ENCODE data around the gene INAFM1.
"Not testable (repeated sequence)": the region's sequence is repeated elsewhere in the genome, so short reads cannot be mapped to it uniquely, and the experiment has no call there.

Gene INAFM1

DNA sequence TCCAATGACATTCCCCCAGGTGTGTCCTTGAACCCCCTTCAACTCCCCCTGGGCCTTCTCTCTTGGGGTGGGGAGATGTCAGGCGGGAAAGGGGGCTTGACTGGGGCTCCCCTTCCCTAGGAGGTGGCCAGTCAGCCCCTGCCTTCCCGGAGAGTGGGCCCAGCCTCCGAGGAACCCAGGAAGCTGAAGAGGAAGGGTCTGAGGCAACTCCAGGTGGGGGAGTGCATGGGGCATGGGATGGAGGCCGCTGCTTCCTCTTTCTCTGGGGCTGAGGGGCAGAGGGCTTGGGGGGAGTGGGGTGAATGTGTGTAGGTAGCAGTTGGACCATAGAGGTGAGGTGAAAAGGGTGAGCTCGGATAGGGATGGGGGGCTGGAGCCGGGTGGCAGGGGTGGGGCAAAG, 2.7 kb upstream of the INAFM1 start:
- DNase-seq = no peak

DNA sequence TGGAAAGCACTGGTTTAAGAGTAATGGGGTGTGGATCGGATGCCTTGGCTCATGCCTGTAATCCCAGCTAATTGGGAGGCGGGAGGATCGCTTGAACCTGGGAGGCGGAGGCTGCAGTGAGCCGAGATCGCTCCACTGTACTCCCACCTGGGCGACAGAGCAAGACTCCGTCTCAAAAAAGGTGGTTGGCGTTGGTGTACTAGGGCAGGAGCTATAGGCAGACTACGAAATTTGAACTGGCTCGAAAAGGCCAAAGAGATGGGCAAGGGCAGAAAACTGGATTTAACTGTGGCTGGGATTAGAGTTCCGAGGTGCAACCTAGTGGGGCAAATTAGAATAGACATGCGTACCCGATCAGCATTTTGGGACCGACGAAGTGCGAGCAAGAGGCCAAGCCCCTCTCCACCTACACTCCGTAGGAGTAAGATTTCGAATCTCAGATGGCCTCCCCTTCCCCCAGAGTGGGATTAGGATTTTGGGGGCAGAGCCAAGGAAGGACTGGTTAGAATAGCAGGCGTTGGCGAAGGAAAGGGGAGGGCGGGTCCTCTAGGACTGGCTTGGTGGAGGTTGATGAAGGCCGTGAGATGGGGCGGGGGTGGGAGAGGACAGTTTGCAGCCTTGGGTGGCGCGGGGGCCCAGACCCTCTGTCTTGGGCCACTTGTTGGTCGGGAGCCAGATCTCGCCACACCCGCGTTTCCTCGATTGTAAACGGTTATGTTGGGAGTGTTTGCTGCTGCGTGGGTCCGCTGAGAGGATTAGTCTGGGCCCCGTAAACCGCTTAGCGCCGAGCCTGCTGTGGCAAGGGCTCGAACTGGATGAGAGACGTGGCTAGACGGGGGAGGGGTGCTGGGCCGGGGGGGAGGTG, 2.0 kb upstream of the INAFM1 start:
- DNase-seq = no peak

DNA sequence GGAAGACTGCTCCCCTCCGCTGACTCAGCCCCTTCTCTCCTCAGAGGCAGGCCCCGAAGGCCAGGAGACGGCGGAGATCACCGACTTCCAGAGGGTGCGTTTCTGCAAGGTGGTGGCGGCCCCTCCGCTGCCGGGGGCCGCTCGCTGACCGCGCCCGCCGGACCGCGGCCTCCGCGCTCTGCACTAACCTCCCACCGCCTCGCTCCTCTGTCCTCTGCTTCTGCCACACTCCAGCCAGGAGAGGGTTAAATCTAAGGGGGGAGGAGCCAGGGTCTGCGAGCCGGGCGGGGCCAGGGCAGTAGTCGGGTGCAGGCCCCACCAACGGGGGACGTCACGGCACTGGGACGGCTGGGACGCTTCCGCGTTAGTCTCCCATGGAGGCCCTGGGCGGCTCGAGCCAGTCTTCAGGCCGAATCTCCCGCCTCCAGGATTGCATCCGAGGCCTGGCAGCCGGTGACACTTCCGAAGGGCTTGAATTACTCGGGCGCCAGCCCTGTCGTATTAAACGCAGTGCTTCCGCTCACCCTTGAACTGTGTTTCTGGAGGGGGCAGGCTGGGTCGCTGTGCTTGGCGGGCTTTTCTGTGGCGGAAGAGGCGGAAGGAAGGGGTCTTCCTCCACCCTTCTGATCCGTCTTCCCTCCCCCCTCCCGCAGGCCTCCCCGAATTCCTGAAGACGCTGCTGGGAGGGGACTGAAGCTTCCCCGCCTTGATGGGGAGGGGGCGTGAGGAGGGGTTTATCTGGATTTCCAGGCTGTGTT, 1.2 kb upstream of the INAFM1 start:
- DNase-seq = peak; percentile 86

DNA sequence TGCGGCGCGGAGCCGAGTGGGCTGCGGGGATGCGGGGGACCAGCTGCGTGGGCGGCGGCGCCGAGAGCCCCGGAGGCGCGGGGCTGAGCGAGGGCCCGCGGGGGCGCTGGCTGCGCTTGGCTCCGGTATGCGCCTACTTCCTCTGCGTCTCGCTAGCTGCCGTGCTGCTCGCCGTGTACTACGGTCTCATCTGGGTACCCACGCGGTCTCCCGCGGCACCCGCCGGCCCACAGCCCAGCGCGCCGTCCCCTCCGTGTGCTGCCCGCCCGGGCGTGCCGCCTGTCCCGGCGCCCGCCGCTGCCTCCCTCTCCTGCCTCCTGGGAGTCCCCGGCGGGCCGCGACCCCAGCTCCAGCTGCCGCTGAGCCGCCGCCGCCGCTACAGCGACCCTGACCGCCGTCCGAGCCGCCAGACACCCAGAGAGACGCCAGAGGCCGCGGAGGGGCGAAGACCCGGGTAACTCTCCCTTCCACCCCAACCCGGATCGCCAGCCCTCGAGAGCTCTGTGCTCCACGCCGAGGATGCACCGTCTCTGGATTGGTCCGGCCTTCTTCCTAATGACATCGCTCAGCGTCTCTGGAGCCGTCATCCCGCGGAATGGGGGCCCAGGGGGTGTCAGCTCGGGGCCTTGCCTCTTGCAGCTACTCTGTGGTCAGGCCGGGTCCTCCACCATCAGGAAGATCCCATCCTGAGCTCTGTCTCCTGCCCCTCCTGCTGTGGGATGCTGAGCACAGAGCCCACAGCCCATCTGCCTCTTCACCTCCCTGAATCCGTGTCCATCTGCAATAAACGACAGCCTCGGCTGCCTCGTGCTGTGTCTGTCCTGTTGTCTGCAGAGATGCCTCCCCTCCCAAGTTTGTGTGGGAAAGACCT, 441 bp downstream of the INAFM1 start:
- no peak for DNase-seq

DNA sequence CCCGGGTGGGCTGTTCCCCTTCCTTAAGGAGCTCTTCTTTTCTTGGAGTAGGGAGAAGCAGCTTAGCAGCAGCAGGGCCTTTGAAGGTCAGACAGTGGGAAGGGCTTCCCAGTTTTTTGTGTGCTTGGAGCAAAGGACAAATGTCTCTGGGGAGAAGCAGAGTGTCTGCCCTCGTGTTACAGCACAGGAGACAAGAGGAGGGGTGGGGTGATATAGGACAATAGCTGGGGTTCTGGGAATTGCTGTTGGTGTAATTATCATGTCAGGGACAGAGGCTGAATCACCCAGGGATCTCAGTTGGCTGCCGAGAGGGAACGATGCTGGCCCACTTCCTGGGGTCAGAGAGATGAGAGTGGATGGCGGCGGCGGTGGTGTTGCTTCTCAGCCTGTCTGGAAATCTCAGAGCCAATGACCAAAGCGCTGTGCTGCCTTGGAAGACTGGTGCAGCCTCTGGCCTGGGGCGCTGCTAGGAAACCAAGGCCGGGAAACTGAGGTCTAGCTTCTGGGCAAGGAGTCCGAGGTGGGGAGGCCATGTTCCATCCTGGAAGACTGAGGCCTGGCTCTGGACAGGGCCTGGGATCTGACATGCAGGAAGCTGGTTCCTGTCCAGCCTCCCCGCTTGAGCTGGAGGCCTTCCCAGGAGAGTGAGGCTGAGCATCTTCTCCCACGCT, 1.2 kb downstream of the INAFM1 start:
- no peak for DNase-seq

DNA sequence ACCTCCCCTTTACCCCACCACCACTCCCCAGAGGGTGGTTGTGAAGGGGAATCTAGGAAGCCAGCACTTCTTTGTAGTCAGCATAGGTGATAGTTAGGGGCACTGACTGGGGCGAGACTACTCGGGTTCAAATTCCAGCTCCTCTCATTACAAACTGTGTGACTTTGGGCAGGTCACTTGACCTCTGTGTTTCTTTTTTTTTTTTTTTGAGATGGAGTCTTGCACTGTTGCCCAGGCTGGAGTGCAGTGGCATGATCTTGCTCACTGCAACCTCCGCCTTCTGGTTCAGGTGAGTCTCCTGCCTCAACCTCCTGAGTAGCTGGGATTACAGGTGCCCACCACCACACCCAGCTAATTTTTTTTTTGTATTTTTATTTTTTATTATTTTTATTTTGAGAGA, 1.8 kb downstream of the INAFM1 start:
- not testable (repeated sequence) for DNase-seq

DNA sequence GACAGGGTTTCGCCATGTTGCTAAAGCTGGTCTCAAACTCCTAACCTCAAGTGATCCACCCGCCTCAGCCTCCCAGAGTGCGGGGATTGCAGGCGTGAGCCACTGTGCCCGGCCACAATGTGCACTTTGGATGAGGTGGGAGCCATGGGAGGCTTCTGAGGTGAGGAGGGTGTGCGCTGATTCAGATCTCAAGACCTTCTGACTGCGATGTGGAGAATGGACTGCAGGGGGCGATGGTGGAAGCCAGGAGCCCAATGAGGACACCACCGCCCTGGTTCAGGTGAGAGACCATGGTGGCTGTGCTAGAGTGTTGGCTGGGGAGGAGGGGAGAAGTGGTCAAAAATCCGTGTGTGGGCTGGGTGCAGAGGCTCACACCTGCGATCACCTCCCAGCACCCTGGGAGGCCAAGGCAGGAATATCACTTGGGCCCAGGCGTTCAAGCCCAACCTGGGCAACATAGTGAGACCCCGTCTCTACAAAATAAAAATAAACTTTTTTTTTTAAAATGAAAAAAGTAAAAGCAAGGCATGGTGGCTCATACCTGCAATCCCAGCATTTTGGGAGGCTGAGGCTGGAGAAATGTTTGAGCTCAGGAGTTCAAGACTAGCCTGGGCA, 5.6 kb downstream of the INAFM1 start:
- DNase-seq = peak; percentile 24

DNA sequence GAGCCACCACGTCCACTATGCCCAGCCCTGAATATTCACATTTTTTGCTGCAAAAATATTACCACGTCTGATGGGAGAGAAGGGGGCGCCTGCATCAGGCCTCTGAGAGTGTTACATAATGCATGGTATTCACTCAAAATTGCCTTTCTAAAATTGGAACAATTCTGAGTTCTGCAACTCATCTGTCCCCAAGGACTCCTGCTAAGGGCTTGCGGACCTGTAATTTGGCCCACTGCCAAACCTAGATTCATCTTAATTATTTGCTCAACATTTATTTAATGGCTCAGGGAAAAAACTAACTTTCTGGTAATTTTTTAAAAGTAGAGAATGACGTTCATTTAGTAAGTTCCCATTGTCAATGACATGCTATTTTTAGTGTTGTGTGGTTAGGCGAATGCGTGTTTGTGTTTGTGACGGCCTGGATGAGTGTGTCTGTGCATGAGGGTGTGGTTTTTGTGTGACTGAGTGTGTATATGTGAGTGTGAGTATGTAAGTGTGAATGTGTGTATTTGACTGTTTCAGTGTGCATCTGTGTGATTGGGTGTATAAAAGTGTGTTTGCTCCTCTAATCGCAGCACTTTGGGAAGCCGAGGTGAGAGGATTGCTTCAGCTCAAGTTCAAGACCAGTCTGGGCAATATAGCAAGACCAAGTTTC, 8.8 kb downstream of the INAFM1 start:
- DNase-seq = no peak

DNA sequence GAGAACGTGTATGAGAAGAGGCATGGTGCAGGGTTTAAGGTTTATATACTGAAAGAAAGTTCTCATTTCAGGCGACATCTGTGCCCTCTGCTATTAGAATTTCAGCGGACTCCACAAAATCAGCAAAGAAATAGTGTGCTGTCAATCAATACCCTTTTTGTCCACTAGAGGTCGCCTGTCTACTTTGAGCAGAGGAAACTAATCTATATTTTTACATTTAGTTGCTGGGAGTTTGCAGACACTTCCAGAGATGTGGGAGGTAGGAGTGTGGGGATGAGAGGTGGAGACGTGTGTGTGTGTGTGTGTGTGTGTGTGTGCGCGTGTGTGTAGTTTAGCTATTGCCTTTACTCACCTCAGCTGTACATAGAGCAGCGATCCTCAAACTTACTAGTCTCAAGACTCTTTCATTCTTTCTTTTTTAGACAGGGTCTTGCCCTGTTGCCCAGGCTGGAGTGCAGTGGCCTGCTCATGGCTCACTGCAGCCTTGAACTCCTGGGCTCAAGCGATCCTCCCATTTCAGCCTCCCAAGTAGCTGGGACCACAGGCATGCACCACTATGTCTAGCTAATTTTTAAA, 9.7 kb downstream of the INAFM1 start:
- DNase-seq = no peak

DNA sequence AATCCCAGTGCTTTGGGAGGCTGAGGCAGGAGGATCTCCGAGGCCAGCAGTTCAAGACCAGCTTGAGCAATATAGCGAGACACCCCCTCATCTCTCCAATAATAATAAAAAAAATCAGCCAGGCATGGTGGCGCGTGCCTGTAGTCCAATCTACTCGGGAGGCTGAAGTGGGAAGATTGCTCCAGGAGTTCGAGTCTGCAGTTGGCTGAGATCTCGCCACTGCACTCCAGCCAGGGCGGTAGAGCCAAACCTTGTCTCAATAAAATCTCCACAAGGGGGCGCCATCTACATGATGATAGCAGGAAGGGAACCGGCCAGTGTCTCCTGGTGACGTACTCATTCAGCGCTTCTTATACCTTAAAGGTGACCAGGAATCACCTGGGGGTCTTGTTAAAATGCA, 21.4 kb downstream of the INAFM1 start:
- peak; percentile 43 for DNase-seq

DNA sequence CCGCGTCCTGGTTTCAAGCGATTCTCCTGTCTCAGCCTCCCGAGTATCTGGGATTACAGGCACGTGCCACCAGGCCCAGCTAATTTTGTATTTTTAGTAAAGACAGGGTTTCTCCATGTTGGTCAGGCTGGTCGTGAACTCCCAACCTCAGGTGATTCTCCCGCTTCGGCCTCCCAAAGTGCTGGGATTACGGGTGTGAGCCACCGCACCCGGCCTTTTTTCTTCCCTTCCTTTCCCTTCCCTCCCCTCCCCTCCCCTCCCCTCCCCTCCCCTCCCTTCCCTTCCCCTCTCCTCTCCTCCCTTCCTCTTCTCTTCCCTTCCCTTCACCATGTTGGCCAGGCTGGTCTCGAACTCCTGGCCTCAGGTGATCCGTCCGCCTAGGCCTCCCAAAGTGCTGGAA, 26.2 kb downstream of the INAFM1 start:
- DNase-seq = not testable (repeated sequence)

DNA sequence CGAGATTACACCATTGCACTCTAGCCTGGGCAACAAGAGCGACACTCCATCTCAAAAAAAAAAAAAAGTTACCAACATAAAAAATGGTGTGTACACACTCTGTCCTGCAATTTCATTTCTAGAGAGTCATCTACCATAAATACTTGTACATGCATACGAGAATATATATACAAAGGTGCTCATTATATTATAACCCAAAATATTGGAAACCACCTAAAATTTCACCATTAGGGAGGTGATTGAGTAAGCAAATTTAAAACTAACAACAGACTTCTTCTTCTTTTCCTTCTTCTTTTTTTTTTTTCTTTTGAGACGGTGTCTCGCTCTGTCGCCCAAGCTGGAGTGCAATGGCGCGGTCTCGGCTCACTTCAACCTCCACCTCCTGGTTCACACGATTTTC, 27.6 kb downstream of the INAFM1 start:
- DNase-seq = no peak

DNA sequence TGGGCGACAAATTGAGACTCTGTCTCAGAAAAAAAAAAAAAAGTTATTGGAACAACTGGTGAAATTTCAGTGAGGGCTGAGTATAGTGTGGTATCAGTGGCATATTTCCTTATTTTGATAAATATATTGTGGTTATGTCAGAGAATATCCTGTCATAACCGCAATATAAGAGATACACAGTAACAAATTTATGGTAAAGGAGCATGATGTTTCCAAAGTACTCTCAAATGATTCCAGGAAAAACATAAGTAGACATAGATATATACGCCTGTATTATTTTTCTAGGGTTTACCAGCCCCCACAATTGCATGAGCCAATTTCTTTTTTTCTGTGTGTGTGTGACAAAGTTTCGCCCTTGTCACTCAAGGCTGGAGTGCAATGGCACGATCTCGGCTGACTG, 29.3 kb downstream of the INAFM1 start:
- no peak for DNase-seq

DNA sequence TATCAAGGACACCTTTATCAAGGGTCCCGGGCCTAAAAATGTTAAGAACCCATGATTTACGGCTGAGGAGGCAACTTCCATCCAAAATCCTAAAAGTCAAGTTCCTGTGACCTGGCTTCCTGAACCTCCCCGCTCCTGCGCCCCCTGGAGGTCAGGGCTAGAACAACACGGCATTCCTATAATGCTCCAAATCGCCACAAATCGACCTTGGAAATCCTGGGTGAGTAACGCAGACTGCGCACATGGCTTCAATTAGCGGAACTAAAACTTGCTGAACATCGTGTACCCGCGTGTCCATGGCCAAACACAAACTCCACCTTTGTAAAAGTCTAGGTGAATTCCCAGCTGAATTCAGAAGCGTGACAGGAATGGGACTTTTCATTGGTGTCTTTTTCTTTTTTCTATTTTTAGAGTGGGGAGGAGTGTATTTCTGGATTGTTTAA, 30.6 kb downstream of the INAFM1 start:
- peak; percentile 39 for DNase-seq

DNA sequence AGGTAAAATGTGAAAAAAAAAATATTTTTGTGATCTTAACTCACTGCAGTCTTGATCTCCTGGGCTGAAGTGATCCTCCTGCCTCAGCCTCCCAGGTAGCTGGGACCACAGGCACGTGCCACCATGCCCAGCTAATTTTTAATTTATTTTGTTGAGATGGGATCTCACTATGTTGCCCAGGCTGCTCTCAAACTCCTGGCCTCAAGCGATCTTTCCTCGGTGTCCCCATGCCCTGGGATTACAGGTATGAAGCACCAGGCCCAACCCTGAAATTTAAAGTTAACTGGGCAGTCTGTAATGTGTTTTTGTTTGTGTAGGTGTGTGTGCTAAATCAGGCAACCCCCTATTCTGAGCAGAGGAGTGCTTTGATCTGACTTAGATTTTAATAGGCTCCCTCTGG, 31.6 kb downstream of the INAFM1 start:
- DNase-seq = no peak

DNA sequence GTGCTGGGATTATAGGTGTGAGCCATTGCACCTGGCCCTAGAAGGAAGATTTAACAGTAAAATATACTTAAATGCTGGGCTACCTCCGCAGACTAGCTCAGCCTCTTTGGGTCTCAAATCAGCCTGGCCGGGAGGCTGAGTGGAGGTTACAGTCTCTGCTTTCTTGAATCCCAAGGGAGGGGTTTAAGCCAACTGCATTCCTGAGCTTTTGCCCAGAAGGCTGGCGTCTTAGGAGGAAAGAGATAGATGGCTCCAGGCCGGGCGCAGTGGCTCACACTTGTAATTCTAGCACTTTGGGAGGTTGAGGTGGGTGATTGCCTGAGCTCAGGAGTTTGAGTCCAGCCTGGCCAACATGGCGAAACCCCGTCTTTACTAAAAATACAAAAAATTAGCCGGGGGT, 34.4 kb downstream of the INAFM1 start:
- DNase-seq = no peak

DNA sequence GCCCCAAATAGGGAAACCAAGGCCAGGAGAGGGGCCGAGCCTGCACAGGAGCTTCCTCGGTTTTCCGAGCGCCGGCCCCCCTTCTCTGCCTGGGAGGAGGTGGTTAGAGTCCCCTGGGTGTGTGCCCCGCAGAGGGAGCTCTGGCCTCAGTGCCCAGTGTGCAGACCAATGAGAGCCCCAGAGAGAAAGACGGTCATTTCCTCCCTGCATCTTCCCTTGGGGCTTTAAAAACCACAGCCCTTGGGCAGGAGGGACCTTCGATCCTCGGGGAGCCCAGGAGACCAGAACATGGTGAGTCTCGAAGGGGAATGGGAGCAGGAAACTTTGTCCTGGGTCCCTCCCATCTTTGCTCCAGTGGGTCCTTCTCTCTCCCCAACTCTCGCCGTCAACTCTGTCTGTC, 34.9 kb downstream of the INAFM1 start, which contains the start of gene C5AR1:
Gene C5AR1, plus strand, starts transcription at position 254 of the 400 bp plus-strand sequence. Its CDS starts 35 bp downstream, at position 289.
- DNase-seq = no peak

DNA sequence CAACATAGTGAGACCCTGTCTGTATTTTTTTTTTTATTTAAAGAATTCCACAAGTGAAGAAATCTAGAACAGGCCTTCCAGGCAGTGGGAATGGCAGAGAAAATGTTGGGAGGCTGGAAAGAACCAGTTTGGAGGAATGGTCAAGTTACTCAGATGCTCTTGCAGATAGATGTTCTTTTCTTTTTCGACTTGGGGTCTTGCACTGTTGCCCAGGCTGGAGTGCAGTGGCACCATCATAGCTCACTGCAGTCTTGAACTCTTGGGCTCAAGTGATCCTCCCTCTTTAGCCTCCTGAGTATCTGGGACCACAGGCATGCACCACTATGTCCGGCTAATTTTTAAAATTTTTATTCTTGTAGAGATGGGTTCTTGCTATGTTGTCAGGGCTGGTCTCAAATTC, 35.6 kb downstream of the INAFM1 start:
- no peak for DNase-seq

DNA sequence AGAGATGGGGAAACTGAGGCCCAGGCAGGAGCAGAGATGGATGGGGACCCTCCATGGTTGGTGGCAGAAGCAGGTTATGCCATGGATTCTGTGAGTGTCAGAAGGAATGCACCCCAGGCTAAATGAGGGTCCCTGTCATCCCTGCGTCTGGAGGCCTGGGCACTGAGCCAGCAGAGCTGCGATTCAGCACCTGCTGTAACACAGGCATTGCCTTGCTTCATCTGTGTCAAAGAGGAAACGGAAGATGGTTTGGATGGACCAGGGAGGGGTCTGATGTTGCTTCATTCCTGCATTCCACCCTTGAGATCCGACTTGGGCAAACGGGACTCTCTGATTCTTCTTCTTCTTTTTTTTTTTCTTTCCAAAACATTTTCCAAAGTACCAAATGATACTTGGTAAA, 36.1 kb downstream of the INAFM1 start:
- no peak for DNase-seq

DNA sequence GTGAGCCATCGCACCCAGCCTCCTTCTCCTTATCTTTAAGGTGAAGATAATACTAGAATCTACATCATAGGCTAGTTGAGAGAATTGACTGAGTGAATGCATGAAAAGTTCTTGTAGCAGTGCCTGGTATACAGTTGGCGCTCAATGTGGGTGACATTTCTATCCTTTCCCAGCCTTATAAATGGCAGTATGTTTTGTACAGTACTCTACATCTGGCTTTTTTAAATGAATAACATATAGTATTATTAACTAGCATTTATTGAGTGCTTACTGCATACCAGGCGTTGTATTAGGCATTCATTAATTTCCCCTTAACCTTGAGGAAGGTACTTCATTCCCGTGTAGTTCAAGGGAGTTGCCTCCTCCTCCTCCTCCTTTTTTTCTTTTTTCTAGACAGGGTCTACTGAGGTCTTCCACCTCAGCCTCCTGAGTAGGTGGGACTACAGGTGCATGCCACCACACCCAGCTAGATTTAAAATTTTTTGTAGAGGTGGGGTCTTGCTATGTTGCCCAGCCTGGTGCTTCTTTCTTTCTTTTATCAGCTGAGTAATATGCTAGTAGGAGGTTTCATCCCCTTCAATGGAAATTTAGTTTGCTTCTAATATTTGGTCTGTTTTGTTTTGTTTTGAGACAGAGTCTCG, 37.8 kb downstream of the INAFM1 start:
- DNase-seq = no peak

All from activated effector memory CD4-positive, alpha-beta T cell treated with Interleukin-2 at 50 U/mL for 16 hours (primary cell).